ENCODE data around the gene RNH1.

DNA sequence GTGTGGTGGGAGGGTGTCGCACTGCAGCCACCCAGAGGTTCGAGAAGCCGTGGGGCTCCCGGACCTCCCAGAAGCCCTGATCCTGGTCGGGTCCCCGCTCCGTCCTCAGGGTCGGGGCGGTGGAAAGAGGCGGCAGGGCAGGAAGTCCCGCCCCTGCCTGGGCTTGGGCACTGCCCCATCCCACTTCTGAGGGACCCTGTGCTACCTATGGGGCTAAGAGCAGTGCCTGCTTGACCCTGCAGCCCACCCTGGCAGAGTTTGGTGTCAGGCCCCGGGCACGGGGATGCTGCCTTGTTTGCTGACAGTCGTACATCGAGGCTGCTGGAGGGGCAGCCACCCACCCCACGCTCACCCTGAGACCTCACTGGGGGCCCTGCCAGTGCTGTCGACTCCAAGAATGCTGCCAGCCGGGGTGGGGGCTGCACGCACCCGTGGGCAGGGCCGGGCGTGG lies 19.4 kb downstream of the RNH1 start:
- no peak for TF ChIP-seq EZH2phosphoT487 (IDR thresholded peaks at IDR 0.05; ENCODE audit: borderline replicate concordance)
- TF ChIP-seq, protein P1, sequence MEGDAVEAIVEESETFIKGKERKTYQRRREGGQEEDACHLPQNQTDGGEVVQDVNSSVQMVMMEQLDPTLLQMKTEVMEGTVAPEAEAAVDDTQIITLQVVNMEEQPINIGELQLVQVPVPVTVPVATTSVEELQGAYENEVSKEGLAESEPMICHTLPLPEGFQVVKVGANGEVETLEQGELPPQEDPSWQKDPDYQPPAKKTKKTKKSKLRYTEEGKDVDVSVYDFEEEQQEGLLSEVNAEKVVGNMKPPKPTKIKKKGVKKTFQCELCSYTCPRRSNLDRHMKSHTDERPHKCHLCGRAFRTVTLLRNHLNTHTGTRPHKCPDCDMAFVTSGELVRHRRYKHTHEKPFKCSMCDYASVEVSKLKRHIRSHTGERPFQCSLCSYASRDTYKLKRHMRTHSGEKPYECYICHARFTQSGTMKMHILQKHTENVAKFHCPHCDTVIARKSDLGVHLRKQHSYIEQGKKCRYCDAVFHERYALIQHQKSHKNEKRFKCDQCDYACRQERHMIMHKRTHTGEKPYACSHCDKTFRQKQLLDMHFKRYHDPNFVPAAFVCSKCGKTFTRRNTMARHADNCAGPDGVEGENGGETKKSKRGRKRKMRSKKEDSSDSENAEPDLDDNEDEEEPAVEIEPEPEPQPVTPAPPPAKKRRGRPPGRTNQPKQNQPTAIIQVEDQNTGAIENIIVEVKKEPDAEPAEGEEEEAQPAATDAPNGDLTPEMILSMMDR (conservative IDR thresholded peaks at IDR 0.05; ENCODE audit: low read length) = no peak
